Activated naive CD8-positive, alpha-beta T cell treated with anti-CD3 and anti-CD28 coated beads, Interleukin-2, amount 10 ng/mL, durations not matched to agents 7 days and 5 days (primary cell): ENCODE measurements around the gene ZSCAN10. TPM values are rescaled to one million over a fixed set of nuclear protein-coding genes. Genes with fewer than 3 reads are reported as not detected.

ENCODE experiments used
- ATAC-seq: fragments of 150-1000 bp; cut with Tn5 transposase; one replicate; pipeline ENCODE4 v1.10.0; 2021; ENCODE audit warnings: low read depth, moderate library complexity
- POLR2A ChIA-PET: fragments of 350-600 bp; sonication (Branson Sonifier 250); formaldehyde crosslinking; loops from one replicate; lab custom pipeline; 2021; ENCODE audit warnings: antibody characterized with exemption; lab: Charles Lee
- DNase-seq: peaks from one replicate; pipeline ENCODE4 v3.0.0; 2021
- H3K27ac Mint-ChIP-seq: one replicate; pipeline ENCODE4 v1.8.0; 2022; ENCODE audit warnings: mild to moderate bottlenecking, mixed read lengths
- H3K27me3 Mint-ChIP-seq: one replicate; pipeline ENCODE4 v1.8.0; 2022; ENCODE audit warnings: mild to moderate bottlenecking, moderate library complexity, mixed read lengths
- H3K36me3 Mint-ChIP-seq: one replicate; pipeline ENCODE4 v1.8.0; 2021; ENCODE audit warnings: mild to moderate bottlenecking, mixed read lengths
- H3K4me1 Mint-ChIP-seq: one replicate; pipeline ENCODE4 v1.8.0; 2021; ENCODE audit warnings: mixed read lengths
- H3K4me3 Mint-ChIP-seq: one replicate; pipeline ENCODE4 v1.8.0; 2022; ENCODE audit warnings: mild to moderate bottlenecking, moderate library complexity, mixed read lengths
- H3K9me3 Mint-ChIP-seq: one replicate; pipeline ENCODE4 v1.8.0; 2021; ENCODE audit warnings: mixed read lengths
- total RNA-seq, 2 experiments: library from RNA; stranded (reverse); gene quantifications; one replicate each; pipeline ENCODE4 v1.2.3, GENCODE V29; 2021

ZSCAN10 gene
- total RNA-seq, 2 experiments from 2014 or later: 0.37 to 0.39 TPM

GRCh38 chr16:3112881-3113574, 13.9 kb upstream of the ZSCAN10 start:
- POLR2A ChIA-PET: no interaction called here

GRCh38 chr16:3112058-3112880, 13.2 kb upstream of the ZSCAN10 start, which contains the start of gene ZNF205:
TSS of gene ZNF205 (plus strand) at chr16:3112586. CDS start at chr16:3113431, 845 bp downstream.
- Mint-ChIP-seq H3K4me3 (no peak within 1 kb of the TSS), H3K27me3 (peaks cover 2% of the 10 kb centered on the region), H3K36me3 (no peaks in the 10 kb centered on the region), H3K4me1 (peaks cover 3% of the 10 kb centered on the region), H3K27ac (no peak within 1 kb of the TSS), H3K9me3 (no peaks in the 10 kb centered on the region)
- no peak for DNase-seq
- POLR2A ChIA-PET: no interaction called here
- ATAC-seq: no peak

More at GRCh38 chr16:3112881-3113574, 13.9 kb upstream of the ZSCAN10 start:
- no peak overlapping the region for H3K4me3 Mint-ChIP-seq
- H3K36me3 Mint-ChIP-seq: no peaks in the 10 kb centered on the region
- H3K9me3 Mint-ChIP-seq: no peaks in the 10 kb centered on the region
- no peaks in the 10 kb centered on the region for H3K4me1 Mint-ChIP-seq
- H3K27ac Mint-ChIP-seq: no peak overlapping the region
- DNase-seq: no peak
- no peak for ATAC-seq
- peaks cover 2% of the 10 kb centered on the region for H3K27me3 Mint-ChIP-seq

GRCh38 chr16:3106205-3106928, 7.3 kb upstream of the ZSCAN10 start:
- no peaks in the 10 kb centered on the region for H3K36me3 Mint-ChIP-seq
- ATAC-seq (peak; percentile 89), DNase-seq (peak; percentile 95)
- POLR2A ChIA-PET: interaction anchor here (0.6 to 2.6 kb wide), 17 partner anchors 9 to 86 kb away, joined by 3 to 31 read pairs (median 5); partner anchors contain the start of genes IL32, TNFRSF12A and ZNF213
- peak overlapping the region; percentile 89 for H3K27ac Mint-ChIP-seq
- peak overlapping the region; percentile 82 for H3K4me3 Mint-ChIP-seq
- peaks cover 2% of the 10 kb centered on the region for H3K27me3 Mint-ChIP-seq
- H3K4me1 Mint-ChIP-seq: peaks cover 20% of the 10 kb centered on the region
- H3K9me3 Mint-ChIP-seq: no peaks in the 10 kb centered on the region

GRCh38 chr16:3101841-3102470, 2.9 kb upstream of the ZSCAN10 start:
- no peak for DNase-seq
- POLR2A ChIA-PET: interaction anchor here (0.6 to 2.1 kb wide), 6 partner anchors 21 to 520 kb away, joined by 3 to 7 read pairs (median 4); partner anchors contain the start of genes IL32 and ZNF213
- peaks cover 2% of the 10 kb centered on the region for H3K27me3 Mint-ChIP-seq
- peak overlapping the region; percentile 78 for H3K27ac Mint-ChIP-seq
- H3K4me3 Mint-ChIP-seq: peak overlapping the region; percentile 71
- no peak for ATAC-seq
- peaks cover 31% of the 10 kb centered on the region for H3K4me1 Mint-ChIP-seq
- H3K9me3 Mint-ChIP-seq: no peaks in the 10 kb centered on the region
- H3K36me3 Mint-ChIP-seq: no peaks in the 10 kb centered on the region

- DNase-seq (no peak), ATAC-seq (no peak)
- peaks cover 28% of the 10 kb centered on the region for H3K4me1 Mint-ChIP-seq
- peak overlapping the region; percentile 85 for H3K27ac Mint-ChIP-seq
- no peaks in the 10 kb centered on the region for H3K36me3 Mint-ChIP-seq
- H3K9me3 Mint-ChIP-seq: no peaks in the 10 kb centered on the region
- H3K4me3 Mint-ChIP-seq: peak overlapping the region; percentile 73
- peaks cover 2% of the 10 kb centered on the region for H3K27me3 Mint-ChIP-seq
- POLR2A ChIA-PET: interaction anchor here (1.3 to 4.7 kb wide), 7 partner anchors 21 to 42 kb away, joined by 3 to 27 read pairs (median 5); partner anchors contain the start of gene IL32
These were observed 2.1 kb upstream of the ZSCAN10 start for GRCh38 chr16:3101018-3101840.

GRCh38 chr16:3099732-3100499, 822 bp upstream of the ZSCAN10 start:
- Mint-ChIP-seq H3K4me1 (peaks cover 29% of the 10 kb centered on the region), H3K27ac (peak overlapping the region; percentile 90), H3K36me3 (no peaks in the 10 kb centered on the region), H3K27me3 (peaks cover 2% of the 10 kb centered on the region), H3K4me3 (peak overlapping the region; percentile 89), H3K9me3 (no peaks in the 10 kb centered on the region)
- POLR2A ChIA-PET: interaction anchor here (0.6 to 4.7 kb wide), 9 partner anchors 23 to 52 kb away, joined by 3 to 27 read pairs (median 6); partner anchors contain the start of genes IL32 and ZNF213
- ATAC-seq: peak; percentile 82
- DNase-seq: peak; percentile 94

- no peak for ATAC-seq
- POLR2A ChIA-PET: interaction anchor here (0.6 to 4.7 kb wide), 9 partner anchors 21 to 52 kb away, joined by 4 to 27 read pairs (median 6); partner anchors contain the start of genes IL32 and ZNF213
- H3K27me3 Mint-ChIP-seq: peaks cover 2% of the 10 kb centered on the region
- H3K36me3 Mint-ChIP-seq: peaks cover 4% of the 10 kb centered on the region
- no peak for DNase-seq
- H3K4me3 Mint-ChIP-seq: no peak overlapping the region
- peaks cover 35% of the 10 kb centered on the region for H3K4me1 Mint-ChIP-seq
- no peak overlapping the region for H3K27ac Mint-ChIP-seq
- H3K9me3 Mint-ChIP-seq: no peaks in the 10 kb centered on the region
These were observed 269 bp upstream of the ZSCAN10 start for GRCh38 chr16:3099395-3099731.

GRCh38 chr16:3097266-3097665, 1.8 kb downstream of the ZSCAN10 start:
- ATAC-seq: no peak
- no peak for DNase-seq
- POLR2A ChIA-PET: interaction anchor here (0.7 to 4.7 kb wide), 6 partner anchors 9 to 347 kb away, joined by 5 to 42 read pairs (median 6); no protein-coding TSS in a partner anchor
- H3K27me3 Mint-ChIP-seq: peaks cover 2% of the 10 kb centered on the region
- no peaks in the 10 kb centered on the region for H3K9me3 Mint-ChIP-seq
- H3K36me3 Mint-ChIP-seq: peaks cover 4% of the 10 kb centered on the region
- H3K27ac Mint-ChIP-seq: peak overlapping the region; percentile 12
- no peak overlapping the region for H3K4me3 Mint-ChIP-seq
- H3K4me1 Mint-ChIP-seq: peaks cover 32% of the 10 kb centered on the region

- Mint-ChIP-seq H3K4me3 (no peak overlapping the region), H3K4me1 (peaks cover 30% of the 10 kb centered on the region), H3K9me3 (no peaks in the 10 kb centered on the region), H3K36me3 (peaks cover 4% of the 10 kb centered on the region), H3K27ac (no peak overlapping the region), H3K27me3 (peaks cover 2% of the 10 kb centered on the region)
- POLR2A ChIA-PET: interaction anchor here (0.7 to 2.5 kb wide), 12 partner anchors 8 to 56 kb away, joined by 3 to 42 read pairs (median 4); partner anchors contain the start of gene IL32
- ATAC-seq (no peak), DNase-seq (no peak)
These were observed 2.7 kb downstream of the ZSCAN10 start for GRCh38 chr16:3096362-3096761.

- H3K27me3 Mint-ChIP-seq: peaks cover 2% of the 10 kb centered on the region
- peaks cover 30% of the 10 kb centered on the region for H3K4me1 Mint-ChIP-seq
- H3K4me3 Mint-ChIP-seq: peak overlapping the region; percentile 42
- no peaks in the 10 kb centered on the region for H3K9me3 Mint-ChIP-seq
- POLR2A ChIA-PET: interaction anchor here (0.7 to 2.5 kb wide), 11 partner anchors 9 to 56 kb away, joined by 3 to 42 read pairs (median 4); partner anchors contain the start of gene IL32
- H3K36me3 Mint-ChIP-seq: peaks cover 4% of the 10 kb centered on the region
- DNase-seq (peak; percentile 54), ATAC-seq (peak; percentile 78)
- H3K27ac Mint-ChIP-seq: peak overlapping the region; percentile 76
These were observed 3.2 kb downstream of the ZSCAN10 start for GRCh38 chr16:3095869-3096268.
